ENCODE measurements around the gene HOXA6. TPM values are rescaled to one million over a fixed set of nuclear protein-coding genes. Genes with fewer than 3 reads are reported as not detected.

HOXA6 gene
- polyA plus RNA-seq, 2 of the 4 experiments (the other 2 are of a cell fraction): 0.90 to 2.1 TPM

- Histone ChIP-seq H3K4me3 (no peak overlapping the region), H3K4me2 (no peak overlapping the region), H3K4me1 (peaks cover 13% of the 10 kb centered on the region), H3K9me3 (no peaks in the 10 kb centered on the region), H3K27ac (no peak overlapping the region)
- CTCF ChIA-PET: interaction anchor here (0.6 to 2.5 kb wide), 7 partner anchors 8 to 31 kb away, joined by 3 to 14 read pairs (median 4); no protein-coding TSS in a partner anchor
- ATAC-seq (no peak), FAIRE-seq (no peak), DNase-seq (ENCODE audit: low read depth in 1 of 2, low spot score in 1 of 2) (no peak)
- POLR2A ChIA-PET: no interaction called here
- 91% methylated on average over 40 of the region's 40 CpGs for WGBS (ENCODE audit: missing lambda C conversion rate)
- TF ChIP-seq TP53 (CRISPR knock-in tag; IDR thresholded peaks at IDR 0.05) (no peak), ZC3H11A (IDR thresholded peaks at IDR 0.05) (no peak), HEYL (CRISPR knock-in tag; IDR thresholded peaks at IDR 0.05) (no peak), SREBF2 (IDR thresholded peaks at IDR 0.05) (no peak), CEBPB (IDR thresholded peaks at IDR 0.05) (no peak), SMC3 (IDR thresholded peaks at IDR 0.05) (no peak)
Observed at GRCh38 chr7:27175626-27176523, 28.3 kb upstream of the HOXA6 start.

- DNase-seq (ENCODE audit: low read depth in 1 of 2, low spot score in 1 of 2) (no peak), ATAC-seq (no peak), FAIRE-seq (no peak)
- Histone ChIP-seq H3K4me1 (peaks cover 9% of the 10 kb centered on the region), H3K27ac (no peak overlapping the region), H3K4me2 (no peak overlapping the region), H3K4me3 (no peak overlapping the region), H3K9me3 (no peaks in the 10 kb centered on the region)
- ChIA-PET POLR2A (interaction anchor here (0.6 kb wide), 1 partner anchor 746 kb away, joined by 3 read pairs; no protein-coding TSS in a partner anchor), CTCF (interaction anchor here (1.3 to 6.1 kb wide), 5 partner anchors 11 to 26 kb away, joined by 3 to 47 read pairs (median 7); no protein-coding TSS in a partner anchor)
- 83% methylated on average over 12 of the region's 12 CpGs for WGBS (ENCODE audit: missing lambda C conversion rate)
- TF ChIP-seq ATOH8 (CRISPR knock-in tag; IDR thresholded peaks at IDR 0.05; ENCODE audit: low read depth) (no peak), USF2 (IDR thresholded peaks at IDR 0.05) (no peak), ZFP36 (IDR thresholded peaks at IDR 0.05; ENCODE audit: borderline replicate concordance, partially characterized antibody) (no peak), E2F6 (IDR thresholded peaks at IDR 0.05; ENCODE audit: borderline replicate concordance, low read depth) (no peak), HDAC2 (IDR thresholded peaks at IDR 0.05) (no peak), BCL3 (IDR thresholded peaks at IDR 0.05) (no peak), SMC3 (IDR thresholded peaks at IDR 0.05) (no peak), RARB (CRISPR knock-in tag; IDR thresholded peaks at IDR 0.05) (no peak), MYC (IDR thresholded peaks at IDR 0.05; ENCODE audit: borderline replicate concordance, low read length) (no peak), PBX3 (IDR thresholded peaks at IDR 0.05) (no peak), EP300 (IDR thresholded peaks at IDR 0.05) (no peak), HOXB5 (CRISPR knock-in tag; IDR thresholded peaks at IDR 0.05) (no peak), HEYL (CRISPR knock-in tag; IDR thresholded peaks at IDR 0.05) (no peak), ZC3H11A (IDR thresholded peaks at IDR 0.05) (no peak), EHMT2 (IDR thresholded peaks at IDR 0.05; ENCODE audit: low read depth) (no peak), HOXB13 (CRISPR knock-in tag; IDR thresholded peaks at IDR 0.05; ENCODE audit: low read depth) (no peak), ZNF302 (CRISPR knock-in tag; IDR thresholded peaks at IDR 0.05) (no peak), CHD4 (IDR thresholded peaks at IDR 0.05; ENCODE audit: borderline replicate concordance) (no peak)
Observed at GRCh38 chr7:27174874-27175625, 27.5 kb upstream of the HOXA6 start.
